ENCODE measurements around the gene GSC2.

The GSC2 gene

GRCh38 chr22:19196841-19197612 lies 46.9 kb upstream of the GSC2 start:
- Histone ChIP-seq H3F3A (ENCODE audit: low read depth) (no peaks in the 10 kb centered on the region), H3K36me3 (ENCODE audit: insufficient read depth, low read length) (no peaks in the 10 kb centered on the region), H3K9ac (ENCODE audit: low read depth, low read length, poor library complexity, severe bottlenecking) (no peak overlapping the region), H2AFZ (ENCODE audit: low read length) (no peak overlapping the region), H3K9me2 (replicated peaks; ENCODE audit: low read depth, low read length) (no peaks in the 10 kb centered on the region), H3K9me3 (ENCODE audit: insufficient read depth, low read depth, low read length) (no peaks in the 10 kb centered on the region), H3K4me1 (ENCODE audit: insufficient read depth, low read length, poor library complexity, severe bottlenecking) (peaks cover 18% of the 10 kb centered on the region), H4K20me1 (ENCODE audit: insufficient read depth, low read length, poor library complexity, severe bottlenecking) (no peaks in the 10 kb centered on the region), H3K79me2 (ENCODE audit: insufficient read depth, low read length) (no peaks in the 10 kb centered on the region), H3K4me3 (ENCODE audit: low read length, poor library complexity, severe bottlenecking) (no peak overlapping the region), H3K27me3 (ENCODE audit: insufficient read depth, low read length, poor library complexity, severe bottlenecking) (no peaks in the 10 kb centered on the region), H3K4me2 (ENCODE audit: low read depth, low read length, poor library complexity, severe bottlenecking) (no peak overlapping the region)
- TF ChIP-seq CTCF (conservative IDR thresholded peaks at IDR 0.05; ENCODE audit: low read length) (no peak), EZH2phosphoT487 (IDR thresholded peaks at IDR 0.05; ENCODE audit: borderline replicate concordance) (no peak)

GRCh38 chr22:19195796-19196731 lies 46.0 kb upstream of the GSC2 start:
- Histone ChIP-seq H3F3A (ENCODE audit: low read depth) (no peaks in the 10 kb centered on the region), H3K27me3 (ENCODE audit: insufficient read depth, low read length, poor library complexity, severe bottlenecking) (no peaks in the 10 kb centered on the region), H3K36me3 (ENCODE audit: insufficient read depth, low read length) (no peaks in the 10 kb centered on the region), H4K20me1 (ENCODE audit: insufficient read depth, low read length, poor library complexity, severe bottlenecking) (no peaks in the 10 kb centered on the region), H3K79me2 (ENCODE audit: insufficient read depth, low read length) (no peaks in the 10 kb centered on the region), H3K9me2 (replicated peaks; ENCODE audit: low read depth, low read length) (no peaks in the 10 kb centered on the region), H3K9ac (ENCODE audit: low read depth, low read length, poor library complexity, severe bottlenecking) (peak overlapping the region; percentile 41), H3K4me3 (ENCODE audit: low read length, poor library complexity, severe bottlenecking) (peak overlapping the region; percentile 19), H2AFZ (ENCODE audit: low read length) (peak overlapping the region; percentile 47), H3K4me1 (ENCODE audit: insufficient read depth, low read length, poor library complexity, severe bottlenecking) (peaks cover 18% of the 10 kb centered on the region), H3K9me3 (ENCODE audit: insufficient read depth, low read depth, low read length) (no peaks in the 10 kb centered on the region), H3K4me2 (ENCODE audit: low read depth, low read length, poor library complexity, severe bottlenecking) (peak overlapping the region; percentile 61)
- no peak for TF ChIP-seq CTCF (conservative IDR thresholded peaks at IDR 0.05; ENCODE audit: low read length)
- no peak for TF ChIP-seq EZH2phosphoT487 (IDR thresholded peaks at IDR 0.05; ENCODE audit: borderline replicate concordance)

- Histone ChIP-seq H2AFZ (ENCODE audit: low read length) (peak overlapping the region; percentile 47; the same call in 1 of the 2 replicates), H3K9me3 (ENCODE audit: insufficient read depth, low read depth, low read length) (no peaks in the 10 kb centered on the region), H3K4me1 (ENCODE audit: insufficient read depth, low read length, poor library complexity, severe bottlenecking) (peaks cover 18% of the 10 kb centered on the region), H3K4me3 (ENCODE audit: low read length, poor library complexity, severe bottlenecking) (peak overlapping the region; percentile 19), H3K27me3 (ENCODE audit: insufficient read depth, low read length, poor library complexity, severe bottlenecking) (no peaks in the 10 kb centered on the region), H3K36me3 (ENCODE audit: insufficient read depth, low read length) (no peaks in the 10 kb centered on the region), H3K9me2 (replicated peaks; ENCODE audit: low read depth, low read length) (no peaks in the 10 kb centered on the region), H3F3A (ENCODE audit: low read depth) (no peaks in the 10 kb centered on the region), H3K9ac (ENCODE audit: low read depth, low read length, poor library complexity, severe bottlenecking) (peak overlapping the region; percentile 41), H3K79me2 (ENCODE audit: insufficient read depth, low read length) (no peaks in the 10 kb centered on the region), H4K20me1 (ENCODE audit: insufficient read depth, low read length, poor library complexity, severe bottlenecking) (no peaks in the 10 kb centered on the region), H3K4me2 (ENCODE audit: low read depth, low read length, poor library complexity, severe bottlenecking) (peak overlapping the region; percentile 61)
- TF ChIP-seq EZH2phosphoT487 (IDR thresholded peaks at IDR 0.05; ENCODE audit: borderline replicate concordance) = no peak
- TF ChIP-seq CTCF (conservative IDR thresholded peaks at IDR 0.05; ENCODE audit: low read length) = no peak
Measured at GRCh38 chr22:19194766-19195536, 44.9 kb upstream of the GSC2 start.
